Omental fat pad (tissue), 4 donors: ENCODE data around the gene TUBB4A. TPM values are rescaled to one million over a fixed set of nuclear protein-coding genes. Genes with fewer than 3 reads are reported as not detected.

Experiments
- ATAC-seq: fragments of 150-250 bp; one replicate; pipeline ENCODE4 v1.9.1; 2016; ENCODE audit warnings: mild to moderate bottlenecking, moderate library complexity; ENCODE audit not compliant: low FRiP score
- DNase-seq: peaks from one replicate; pipeline ENCODE4 v3.0.0-alpha.2; 2019; ENCODE audit warnings: low spot score
- small RNA-seq: library from RNA; depleted of rRNA; stranded (forward); fragments of <200 nt; gene quantifications from one replicate; pipeline ENCODE3, GENCODE V24; 2016
- total RNA-seq, 4 donors: library from RNA; depleted of rRNA; stranded (reverse); fragments of >200 nt; gene quantifications; one replicate each; pipeline ENCODE4 v1.1.0, GENCODE V29; 2016
- TF ChIP-seq, protein P1 (sequence below), 3 donors: fragments of 450-650 bp; IDR thresholded peaks; one replicate each; pipeline ENCODE4 v1.5.1; 2016 to 2017; ENCODE audit warnings: antibody characterized with exemption in 3 of 3, mild to moderate bottlenecking in 3 of 3, moderate library complexity in 2 of 3

The TUBB4A gene
- total RNA-seq, 4 donors from 2014 or later: 2.2 to 2.8 (median 2.2) TPM; not detected in 1

DNA sequence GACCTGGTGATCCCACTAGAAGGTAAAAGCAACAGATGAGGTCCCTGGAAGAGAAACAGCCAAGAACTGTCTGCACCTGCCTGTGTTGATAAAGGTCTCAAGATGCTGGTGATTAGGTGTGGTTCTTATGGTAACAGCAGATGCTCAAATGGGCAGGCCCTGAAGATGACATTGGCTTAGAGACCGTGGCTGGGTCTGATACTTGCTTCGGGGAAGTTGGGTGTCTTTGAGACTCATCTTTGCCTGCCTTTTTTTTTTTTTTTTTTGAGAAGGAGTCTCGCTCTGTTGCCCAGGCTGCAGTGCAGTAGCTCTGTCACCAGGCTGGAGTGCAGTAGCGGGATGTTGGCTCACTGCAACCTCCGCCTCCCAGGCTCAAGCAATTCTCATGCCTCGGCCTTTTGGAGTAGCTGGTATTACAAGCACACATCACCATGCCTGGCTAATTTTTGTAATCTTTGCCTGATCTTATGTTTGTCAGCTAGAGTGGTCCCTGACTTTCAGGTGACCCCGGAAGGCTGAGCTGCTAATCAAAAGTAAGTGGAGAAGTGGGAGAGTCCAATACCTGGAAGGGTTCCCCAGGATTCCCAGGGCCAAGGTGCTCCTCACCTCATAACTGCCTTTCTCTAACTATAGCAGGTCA is 50.4 kb downstream of the TUBB4A start:
- TF ChIP-seq, protein P1, sequence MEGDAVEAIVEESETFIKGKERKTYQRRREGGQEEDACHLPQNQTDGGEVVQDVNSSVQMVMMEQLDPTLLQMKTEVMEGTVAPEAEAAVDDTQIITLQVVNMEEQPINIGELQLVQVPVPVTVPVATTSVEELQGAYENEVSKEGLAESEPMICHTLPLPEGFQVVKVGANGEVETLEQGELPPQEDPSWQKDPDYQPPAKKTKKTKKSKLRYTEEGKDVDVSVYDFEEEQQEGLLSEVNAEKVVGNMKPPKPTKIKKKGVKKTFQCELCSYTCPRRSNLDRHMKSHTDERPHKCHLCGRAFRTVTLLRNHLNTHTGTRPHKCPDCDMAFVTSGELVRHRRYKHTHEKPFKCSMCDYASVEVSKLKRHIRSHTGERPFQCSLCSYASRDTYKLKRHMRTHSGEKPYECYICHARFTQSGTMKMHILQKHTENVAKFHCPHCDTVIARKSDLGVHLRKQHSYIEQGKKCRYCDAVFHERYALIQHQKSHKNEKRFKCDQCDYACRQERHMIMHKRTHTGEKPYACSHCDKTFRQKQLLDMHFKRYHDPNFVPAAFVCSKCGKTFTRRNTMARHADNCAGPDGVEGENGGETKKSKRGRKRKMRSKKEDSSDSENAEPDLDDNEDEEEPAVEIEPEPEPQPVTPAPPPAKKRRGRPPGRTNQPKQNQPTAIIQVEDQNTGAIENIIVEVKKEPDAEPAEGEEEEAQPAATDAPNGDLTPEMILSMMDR (IDR thresholded peaks at IDR 0.05): no peak
- DNase-seq (no peak), ATAC-seq (no peak)

GRCh38 chr19:6450166-6450565 is 51.9 kb downstream of the TUBB4A start:
- DNase-seq: no peak
- TF ChIP-seq, protein P1 (IDR thresholded peaks at IDR 0.05): no peak
- ATAC-seq: no peak

GRCh38 chr19:6448045-6448444 is 54.1 kb downstream of the TUBB4A start:
- no peak for ATAC-seq

GRCh38 chr19:6446452-6446851 is 55.7 kb downstream of the TUBB4A start:
- ATAC-seq: no peak
- TF ChIP-seq, protein P1 (IDR thresholded peaks at IDR 0.05): no peak
- DNase-seq: no peak

More at GRCh38 chr19:6448045-6448444, 54.1 kb downstream of the TUBB4A start:
- DNase-seq: no peak
- TF ChIP-seq, protein P1 (IDR thresholded peaks at IDR 0.05): no peak

Small RNAs within 50 kb of the gene (small RNA-seq; reads per million reads assigned to genes)
- not detected for gene AC010503.2

Other genes with a start within 250 kb of the TUBB4A start
- 10 to 100 TPM; 14.1 to 23.3 (median 18.1) TPM for gene MLLT1, start 222.3 kb downstream of the TUBB4A start, total RNA-seq
- gene ACER1, start 168.7 kb downstream of the TUBB4A start, total RNA-seq: not detected
- gene CLPP, start 140.8 kb downstream of the TUBB4A start, total RNA-seq: 100 to 1,000 TPM in 1 of 4 donors, 10 to 100 TPM in 3; 58.4 to 119 (median 58.5) TPM
- 10 to 100 TPM; 39.3 to 49.2 (median 43.4) TPM for gene ALKBH7, start 129.5 kb downstream of the TUBB4A start, total RNA-seq
- 1 to 10 TPM in 1 of 4 donors, under 1 TPM in 3; 0.47 to 1.0 (median 0.65) TPM for gene PSPN, start 126.4 kb downstream of the TUBB4A start, total RNA-seq
- gene GTF2F1, start 109.1 kb downstream of the TUBB4A start, total RNA-seq: 10 to 100 TPM; 28.5 to 50.3 (median 38.6) TPM
- gene KHSRP, start 77.5 kb downstream of the TUBB4A start, total RNA-seq: 100 to 1,000 TPM in 1 of 4 donors, 10 to 100 TPM in 3; 67.4 to 125 (median 78.3) TPM
- gene SLC25A41, start 68.5 kb downstream of the TUBB4A start, total RNA-seq: not detected
- gene SLC25A23, start 42.5 kb downstream of the TUBB4A start, total RNA-seq: 10 to 100 TPM; 24.6 to 28.7 (median 26.3) TPM
- gene CRB3, start 38.0 kb downstream of the TUBB4A start, total RNA-seq: 1 to 10 TPM in 2 of 4 donors, under 1 TPM in 1, not detected in 1; 0.82 to 6.2 (median 1.1) TPM
- 1 to 10 TPM; 1.0 to 7.6 (median 4.6) TPM for gene DENND1C, start 20.5 kb downstream of the TUBB4A start, total RNA-seq
- gene TNFSF9, start 28.7 kb upstream of the TUBB4A start, total RNA-seq: 1 to 10 TPM in 3 of 4 donors, under 1 TPM in 1; 0.94 to 4.2 (median 1.4) TPM
- gene CD70, start 88.8 kb upstream of the TUBB4A start, total RNA-seq: not detected
- 10 to 100 TPM in 2 of 4 donors, 1 to 10 TPM in 2; 3.6 to 66.5 (median 26.3) TPM for gene TNFSF14, start 167.9 kb upstream of the TUBB4A start, total RNA-seq
- gene C3, start 218.3 kb upstream of the TUBB4A start, total RNA-seq: 1,000 to 10,000 TPM; 1,035 to 6,271 (median 2,305) TPM
- 10 to 100 TPM; 34.5 to 68.4 (median 62.0) TPM for gene GPR108, start 235.3 kb upstream of the TUBB4A start, total RNA-seq
- 100 to 1,000 TPM in 1 of 4 donors, 10 to 100 TPM in 3; 42.5 to 110 (median 66.6) TPM for gene TRIP10, start 237.4 kb upstream of the TUBB4A start, total RNA-seq